GM23338 (cell line): ENCODE data around the gene KLHL9. TPM values are rescaled to one million over a fixed set of nuclear protein-coding genes. Genes with fewer than 3 reads are reported as not detected.

ENCODE experiments used
- ATAC-seq: fragments of 200-7000 bp; cut with Tn5 transposase; 3 replicates; pipeline ENCODE4 v1.9.1; 2020
- DNase-seq: peaks from one replicate; pipeline ENCODE4 v3.0.0-alpha.2; 2015; ENCODE audit warnings: low spot score
- H2AFZ ChIP-seq: fragments of 200-600 bp; sonication (generic); 2 replicates; pipeline ENCODE4 v1.8.0; 2016; ENCODE audit warnings: antibody characterized with exemption, mild to moderate bottlenecking, moderate library complexity
- H3F3A ChIP-seq: fragments of 200-600 bp; sonication (generic); replicated peaks from 2 replicates; pipeline ENCODE4 v1.8.0; 2017; ENCODE audit warnings: antibody characterized with exemption, mixed run types, low read depth
- H3K27ac ChIP-seq: fragments of 200-600 bp; sonication (generic); 2 replicates; pipeline ENCODE4 v1.6.1; 2016; ENCODE audit warnings: low read depth
- H3K27me3 ChIP-seq: fragments of 200-600 bp; sonication (generic); 2 replicates; pipeline ENCODE4 v1.8.0; 2016; ENCODE audit warnings: mild to moderate bottlenecking, mixed run types, moderate library complexity; ENCODE audit not compliant: insufficient read depth
- H3K36me3 ChIP-seq: fragments of 200-600 bp; sonication (generic); 2 replicates; pipeline ENCODE4 v1.8.0; 2016; ENCODE audit warnings: mild to moderate bottlenecking; ENCODE audit not compliant: insufficient read depth
- H3K4me1 ChIP-seq: fragments of 200-600 bp; sonication (generic); 2 replicates; pipeline ENCODE4 v1.8.0; 2016; ENCODE audit warnings: mild to moderate bottlenecking, moderate library complexity; ENCODE audit not compliant: insufficient read depth
- H3K4me2 ChIP-seq: fragments of 200-600 bp; sonication (generic); 2 replicates; pipeline ENCODE4 v1.7.1; 2017; ENCODE audit warnings: mixed run types
- H3K4me3 ChIP-seq: fragments of 200-600 bp; sonication (generic); 2 replicates; pipeline ENCODE4 v1.6.1; 2016; ENCODE audit warnings: mixed run types
- H3K79me2 ChIP-seq: fragments of 200-600 bp; sonication (generic); replicated peaks from 2 replicates; pipeline ENCODE4 v1.8.0; 2017; ENCODE audit warnings: mild to moderate bottlenecking; ENCODE audit not compliant: insufficient read depth
- H3K9me2 ChIP-seq: fragments of 200-600 bp; sonication (generic); 2 replicates; pipeline ENCODE4 v1.8.0; 2017; ENCODE audit not compliant: insufficient read depth
- H4K20me1 ChIP-seq: fragments of 200-600 bp; sonication (generic); replicated peaks from 2 replicates; pipeline ENCODE4 v1.8.0; 2017; ENCODE audit warnings: mild to moderate bottlenecking; ENCODE audit not compliant: insufficient read depth
- H3K27ac Mint-ChIP-seq: 2 replicates; pipeline ENCODE4 v1.8.0; 2020; ENCODE audit warnings: inconsistent platforms, mild to moderate bottlenecking, moderate library complexity, mixed read lengths
- H3K27me3 Mint-ChIP-seq: 3 replicates; pipeline ENCODE4 v1.8.0; 2022; ENCODE audit warnings: low read depth, mild to moderate bottlenecking, moderate library complexity, mixed read lengths, inconsistent platforms; ENCODE audit not compliant: insufficient read depth, poor library complexity
- H3K36me3 Mint-ChIP-seq: 3 replicates; pipeline ENCODE4 v1.8.0; 2021; ENCODE audit warnings: low read depth, mild to moderate bottlenecking, inconsistent platforms, moderate library complexity, mixed read lengths
- H3K4me1 Mint-ChIP-seq: 3 replicates; pipeline ENCODE4 v1.8.0; 2020; ENCODE audit warnings: mild to moderate bottlenecking, inconsistent platforms, mixed read lengths
- H3K4me3 Mint-ChIP-seq: 3 replicates; pipeline ENCODE4 v1.8.0; 2021; ENCODE audit warnings: moderate library complexity, mild to moderate bottlenecking, inconsistent platforms, mixed read lengths
- H3K9me3 Mint-ChIP-seq: 3 replicates; pipeline ENCODE4 v1.8.0; 2020; ENCODE audit warnings: moderate library complexity, mild to moderate bottlenecking, inconsistent platforms, mixed read lengths
- JUNB ChIP-seq: IDR thresholded peaks from one replicate; pipeline ENCODE4 v1.6.1; 2016; ENCODE audit warnings: antibody characterized with exemption; ENCODE audit not compliant: unreplicated experiment
- STAT1 ChIP-seq: IDR thresholded peaks from one replicate; pipeline ENCODE4 v1.6.1; 2016; ENCODE audit warnings: antibody characterized with exemption; ENCODE audit not compliant: unreplicated experiment
- ZNF114 ChIP-seq: fragments of 250-450 bp; sonication (Bioruptor Pico); IDR thresholded peaks from 2 replicates; pipeline ENCODE4 v1.5.0; 2020; ENCODE audit warnings: mild to moderate bottlenecking, moderate library complexity
- polyA plus RNA-seq: library from polyadenylated mRNA; unstranded; fragments of >200 nt; fragmentation: Nextera tagmentation; extraction: Ambion mirVana; gene quantifications from 2 replicates; pipeline ENCODE4 v1.2.1, GENCODE V29; 2016
- total RNA-seq: library from RNA; depleted of rRNA; stranded (reverse); fragments of >200 nt; shearing (Covaris generic); gene quantifications from 2 replicates; pipeline ENCODE4 v1.2.3, GENCODE V29; 2014
- TF ChIP-seq, protein P1 (sequence below): IDR thresholded peaks from one replicate; pipeline ENCODE4 v1.6.1; 2018; ENCODE audit warnings: antibody characterized with exemption; ENCODE audit not compliant: unreplicated experiment
- TF ChIP-seq, protein P2 (sequence below), 2 experiments: fragments of 200-600 bp in 1 of 2; sonication (generic) in 1 of 2; conservative IDR thresholded peaks; 2 replicates each; pipeline versions ENCODE4 v1.5.1 to v1.6.1; 2016 to 2017; ENCODE audit warnings: antibody characterized with exemption in 2 of 2, low read depth in 2 of 2, mild to moderate bottlenecking in 2 of 2, moderate library complexity in 1 of 2

KLHL9 gene
- total and polyA plus RNA-seq, 2 experiments from 2014 or later, result 9.1 to 24.0 TPM

GRCh38 chr9:21331676-21332402 is 3.4 kb downstream of the KLHL9 start (continued):
- TF ChIP-seq, protein P1, sequence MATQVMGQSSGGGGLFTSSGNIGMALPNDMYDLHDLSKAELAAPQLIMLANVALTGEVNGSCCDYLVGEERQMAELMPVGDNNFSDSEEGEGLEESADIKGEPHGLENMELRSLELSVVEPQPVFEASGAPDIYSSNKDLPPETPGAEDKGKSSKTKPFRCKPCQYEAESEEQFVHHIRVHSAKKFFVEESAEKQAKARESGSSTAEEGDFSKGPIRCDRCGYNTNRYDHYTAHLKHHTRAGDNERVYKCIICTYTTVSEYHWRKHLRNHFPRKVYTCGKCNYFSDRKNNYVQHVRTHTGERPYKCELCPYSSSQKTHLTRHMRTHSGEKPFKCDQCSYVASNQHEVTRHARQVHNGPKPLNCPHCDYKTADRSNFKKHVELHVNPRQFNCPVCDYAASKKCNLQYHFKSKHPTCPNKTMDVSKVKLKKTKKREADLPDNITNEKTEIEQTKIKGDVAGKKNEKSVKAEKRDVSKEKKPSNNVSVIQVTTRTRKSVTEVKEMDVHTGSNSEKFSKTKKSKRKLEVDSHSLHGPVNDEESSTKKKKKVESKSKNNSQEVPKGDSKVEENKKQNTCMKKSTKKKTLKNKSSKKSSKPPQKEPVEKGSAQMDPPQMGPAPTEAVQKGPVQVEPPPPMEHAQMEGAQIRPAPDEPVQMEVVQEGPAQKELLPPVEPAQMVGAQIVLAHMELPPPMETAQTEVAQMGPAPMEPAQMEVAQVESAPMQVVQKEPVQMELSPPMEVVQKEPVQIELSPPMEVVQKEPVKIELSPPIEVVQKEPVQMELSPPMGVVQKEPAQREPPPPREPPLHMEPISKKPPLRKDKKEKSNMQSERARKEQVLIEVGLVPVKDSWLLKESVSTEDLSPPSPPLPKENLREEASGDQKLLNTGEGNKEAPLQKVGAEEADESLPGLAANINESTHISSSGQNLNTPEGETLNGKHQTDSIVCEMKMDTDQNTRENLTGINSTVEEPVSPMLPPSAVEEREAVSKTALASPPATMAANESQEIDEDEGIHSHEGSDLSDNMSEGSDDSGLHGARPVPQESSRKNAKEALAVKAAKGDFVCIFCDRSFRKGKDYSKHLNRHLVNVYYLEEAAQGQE, result no peak
- TF ChIP-seq STAT1, result no peak
- TF ChIP-seq ZNF114, result no peak

GRCh38 chr9:21326526-21327139 is 8.6 kb downstream of the KLHL9 start:
- H3K4me1 ChIP-seq, result no peaks in the 10 kb centered on the region
- DNase-seq, result peak; percentile 73
- no peak overlapping the region for H3K27ac ChIP-seq
- H3K36me3 ChIP-seq, result no peaks in the 10 kb centered on the region
- peaks cover 18% of the 10 kb centered on the region for H3K79me2 ChIP-seq
- H3K4me3 ChIP-seq, result no peak overlapping the region
- no peak overlapping the region for H2AFZ ChIP-seq
- Mint-ChIP-seq H3K4me1 (peaks cover 1% of the 10 kb centered on the region; the same call in 1 of the 3 replicates), H3K27ac (no peak overlapping the region), H3K9me3 (no peaks in the 10 kb centered on the region), H3K4me3 (no peak overlapping the region), H3K36me3 (no peaks in the 10 kb centered on the region; the same call in 1 of the 3 replicates), H3K27me3 (no peaks in the 10 kb centered on the region)
- ATAC-seq, result peak; percentile 68
- H3K27me3 ChIP-seq, result no peaks in the 10 kb centered on the region
- no peaks in the 10 kb centered on the region for H4K20me1 ChIP-seq
- no peak overlapping the region for H3K4me2 ChIP-seq
- no peaks in the 10 kb centered on the region for H3K9me2 ChIP-seq
- H3F3A ChIP-seq, result no peaks in the 10 kb centered on the region
- TF ChIP-seq, protein P1, result no peak
- TF ChIP-seq JUNB, result no peak
- TF ChIP-seq, protein P2, sequence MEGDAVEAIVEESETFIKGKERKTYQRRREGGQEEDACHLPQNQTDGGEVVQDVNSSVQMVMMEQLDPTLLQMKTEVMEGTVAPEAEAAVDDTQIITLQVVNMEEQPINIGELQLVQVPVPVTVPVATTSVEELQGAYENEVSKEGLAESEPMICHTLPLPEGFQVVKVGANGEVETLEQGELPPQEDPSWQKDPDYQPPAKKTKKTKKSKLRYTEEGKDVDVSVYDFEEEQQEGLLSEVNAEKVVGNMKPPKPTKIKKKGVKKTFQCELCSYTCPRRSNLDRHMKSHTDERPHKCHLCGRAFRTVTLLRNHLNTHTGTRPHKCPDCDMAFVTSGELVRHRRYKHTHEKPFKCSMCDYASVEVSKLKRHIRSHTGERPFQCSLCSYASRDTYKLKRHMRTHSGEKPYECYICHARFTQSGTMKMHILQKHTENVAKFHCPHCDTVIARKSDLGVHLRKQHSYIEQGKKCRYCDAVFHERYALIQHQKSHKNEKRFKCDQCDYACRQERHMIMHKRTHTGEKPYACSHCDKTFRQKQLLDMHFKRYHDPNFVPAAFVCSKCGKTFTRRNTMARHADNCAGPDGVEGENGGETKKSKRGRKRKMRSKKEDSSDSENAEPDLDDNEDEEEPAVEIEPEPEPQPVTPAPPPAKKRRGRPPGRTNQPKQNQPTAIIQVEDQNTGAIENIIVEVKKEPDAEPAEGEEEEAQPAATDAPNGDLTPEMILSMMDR (conservative IDR thresholded peaks at IDR 0.05; ENCODE audit: low read depth in 2 of 2), result peak; percentile 72 to 76
